H4 (cell line): ENCODE results near the gene CDH12. TPM values are rescaled to one million over a fixed set of nuclear protein-coding genes. Genes with fewer than 3 reads are reported as not detected.
"Not testable (repeated sequence)": the region's sequence is repeated elsewhere in the genome, so short reads cannot be mapped to it uniquely, and the experiment has no call there.

Source experiments
- DNase-seq: peaks from one replicate; pipeline ENCODE4 v3.0.0-alpha.2; 2015; ENCODE audit warnings: low spot score
- total RNA-seq: library from RNA; depleted of rRNA; stranded (reverse); fragments of >200 nt; shearing (Covaris generic); gene quantifications from 2 replicates; pipeline ENCODE4 v1.2.3, GENCODE V29; 2014

The CDH12 gene
- total RNA-seq, 1 experiment from 2014 or later = 49.2 TPM

DNA sequence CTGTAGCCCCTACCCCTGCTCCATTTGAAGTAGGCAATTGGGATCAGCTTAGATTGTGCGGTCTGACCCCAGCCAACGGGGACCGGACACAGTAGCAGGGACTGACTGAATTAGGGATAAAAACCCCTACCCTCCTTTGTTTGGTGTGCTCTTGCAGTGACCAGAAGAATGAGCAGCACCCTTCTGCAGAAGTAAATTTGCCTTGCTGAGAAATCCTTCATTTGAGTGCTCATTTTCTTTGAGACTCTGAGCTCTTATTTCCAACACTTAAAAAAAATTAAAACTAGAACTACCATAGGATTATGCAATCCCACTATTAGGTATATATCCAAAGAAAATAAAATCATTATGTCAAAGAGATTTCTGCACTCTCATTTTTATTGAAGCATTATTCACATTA is 560.0 kb downstream of the CDH12 start:
- DNase-seq = no peak

DNA sequence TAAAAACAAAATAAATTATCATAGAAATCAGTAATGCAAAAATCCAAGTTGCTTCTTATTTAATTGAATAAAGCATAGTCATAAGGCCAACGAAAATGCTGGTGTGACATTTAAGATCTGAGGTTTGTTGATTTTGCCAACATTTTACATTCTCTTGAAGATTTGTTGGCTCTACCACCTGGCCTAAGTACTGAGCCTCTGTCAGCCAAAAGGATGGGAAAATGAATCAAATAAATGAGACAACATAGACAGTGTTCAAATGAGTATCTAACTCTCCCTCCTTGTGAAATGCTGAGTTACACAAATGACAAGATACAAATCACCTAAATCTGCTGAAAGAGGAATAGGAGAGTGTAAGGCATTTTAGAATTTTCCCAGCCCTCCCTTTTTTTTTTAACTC is 575.0 kb downstream of the CDH12 start:
- no peak for DNase-seq

DNA sequence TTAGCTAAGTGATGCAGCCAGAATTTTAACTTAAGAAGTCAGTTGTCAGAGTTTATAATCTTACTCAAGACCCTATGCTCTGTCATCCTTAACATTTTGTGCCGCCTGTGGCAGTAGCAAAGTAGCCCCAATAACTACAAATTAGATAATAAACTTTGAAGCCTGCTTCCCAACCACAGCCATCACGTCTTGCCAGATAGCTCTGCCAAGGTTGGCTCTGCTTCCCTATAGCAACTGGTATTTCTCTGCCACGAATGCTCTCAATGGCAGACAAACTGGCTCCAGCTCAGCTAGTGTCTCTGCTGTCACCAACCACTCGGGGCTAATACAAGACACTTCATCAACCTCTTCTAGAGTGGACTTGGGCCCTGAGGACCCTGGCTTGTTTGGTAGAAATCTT is 576.1 kb downstream of the CDH12 start:
- no peak for DNase-seq

DNA sequence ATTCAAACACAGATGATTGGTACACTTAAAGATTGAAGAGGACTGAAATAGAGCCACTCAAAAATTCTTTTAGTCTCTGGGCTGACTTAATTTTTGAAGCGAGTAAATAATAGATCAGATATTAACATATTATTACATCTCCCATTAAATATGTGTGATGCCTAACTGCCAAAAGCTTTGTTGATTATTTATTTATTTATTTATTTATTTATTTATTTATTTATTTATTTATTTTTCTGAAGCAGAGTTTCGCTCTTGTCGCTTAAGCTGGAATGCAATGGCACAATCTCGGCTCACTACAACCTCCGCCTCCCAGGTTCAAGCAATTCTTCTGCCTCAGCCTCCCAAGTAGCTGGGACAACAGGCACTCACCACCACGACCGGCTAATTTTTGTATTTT is 587.3 kb downstream of the CDH12 start:
- DNase-seq = not testable (repeated sequence)

GRCh38 chr5:22258139-22258538 is 595.0 kb downstream of the CDH12 start:
- DNase-seq = no peak

DNA sequence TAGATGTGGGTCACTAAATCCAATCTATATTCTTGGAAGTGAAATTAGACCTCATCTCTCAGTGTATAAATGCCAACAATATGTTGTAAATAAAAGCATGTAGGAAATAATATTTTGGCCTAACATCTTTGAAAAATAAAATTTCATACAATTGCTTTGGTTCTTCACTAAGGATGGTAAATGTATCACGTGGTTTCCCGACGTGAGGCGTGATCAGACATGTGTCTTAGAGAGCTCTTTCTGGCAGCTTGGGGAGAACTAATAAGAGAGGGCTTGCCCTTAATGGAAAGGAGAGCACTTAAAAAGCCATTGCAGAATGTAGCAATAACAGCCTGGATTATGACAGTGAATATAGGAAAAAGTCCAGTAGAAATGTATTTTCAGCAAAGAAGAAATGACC is 602.6 kb downstream of the CDH12 start:
- no peak for DNase-seq

DNA sequence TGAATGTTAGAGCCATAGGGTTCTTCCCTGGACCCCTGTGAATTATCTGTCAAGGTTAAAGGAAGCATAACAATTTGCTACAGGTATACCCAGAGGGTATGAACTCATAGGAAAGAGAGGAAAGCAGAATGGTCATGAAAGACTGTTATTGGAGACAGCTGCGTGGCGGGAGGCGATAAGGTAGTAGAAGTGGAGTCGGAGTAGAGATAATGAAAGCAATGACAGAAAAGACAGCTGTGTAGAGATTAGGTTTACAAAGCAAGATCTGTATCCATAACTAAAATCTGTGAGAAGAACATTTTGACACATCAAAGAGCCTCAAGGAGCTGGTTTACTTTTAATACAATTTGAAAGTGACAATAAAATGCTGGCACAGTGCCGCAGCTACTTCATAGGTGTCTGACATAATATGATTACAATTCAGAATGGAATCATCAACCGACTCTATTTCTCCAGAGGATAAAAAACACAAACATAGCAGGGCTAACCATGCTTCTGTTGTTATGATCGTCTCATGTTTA is 603.9 kb downstream of the CDH12 start:
- no peak for DNase-seq

DNA sequence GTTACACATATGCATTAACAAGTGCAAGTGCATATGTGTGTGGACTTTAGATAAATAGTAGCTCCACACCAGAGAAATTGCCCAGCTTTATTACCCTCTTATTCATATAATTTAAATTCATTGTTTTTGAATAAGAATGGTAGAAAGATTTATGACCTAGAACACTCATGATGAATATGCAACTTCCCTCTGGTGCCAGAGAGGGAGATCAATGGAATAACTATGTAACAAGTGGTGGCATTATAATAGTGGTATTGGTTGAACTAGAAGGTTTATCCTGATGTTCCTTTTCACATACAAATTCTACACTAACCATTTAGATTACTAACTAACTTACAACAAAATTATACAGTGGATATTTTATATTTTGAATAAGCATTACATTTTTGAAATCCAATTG is 607.4 kb downstream of the CDH12 start:
- DNase-seq = no peak

DNA sequence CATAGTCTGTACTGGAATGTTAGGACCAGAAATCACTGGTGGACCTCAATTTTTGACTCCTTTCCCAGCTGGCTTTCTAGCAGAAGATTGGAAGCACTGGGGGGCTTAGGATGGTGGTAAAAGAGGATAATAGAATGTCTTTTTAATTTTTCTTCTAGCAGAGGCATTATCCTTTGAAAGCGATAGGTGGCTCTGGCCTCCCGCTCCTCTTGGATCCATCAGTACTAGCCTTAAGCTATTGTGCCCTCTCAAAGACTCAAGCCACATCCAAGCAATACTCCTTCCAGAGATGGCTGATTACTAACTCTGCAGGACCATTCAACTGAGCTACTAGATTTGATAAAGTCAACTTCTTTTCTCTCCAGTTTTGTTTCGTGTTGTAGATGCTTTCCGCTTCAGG is 610.6 kb downstream of the CDH12 start:
- DNase-seq = peak; percentile 16

- no peak for DNase-seq
These were observed 615.1 kb downstream of the CDH12 start for GRCh38 chr5:22238047-22238446.

- DNase-seq = no peak
These were observed 626.7 kb downstream of the CDH12 start for GRCh38 chr5:22226423-22226822.

GRCh38 chr5:22223079-22223478 is 630.1 kb downstream of the CDH12 start:
- no peak for DNase-seq

DNA sequence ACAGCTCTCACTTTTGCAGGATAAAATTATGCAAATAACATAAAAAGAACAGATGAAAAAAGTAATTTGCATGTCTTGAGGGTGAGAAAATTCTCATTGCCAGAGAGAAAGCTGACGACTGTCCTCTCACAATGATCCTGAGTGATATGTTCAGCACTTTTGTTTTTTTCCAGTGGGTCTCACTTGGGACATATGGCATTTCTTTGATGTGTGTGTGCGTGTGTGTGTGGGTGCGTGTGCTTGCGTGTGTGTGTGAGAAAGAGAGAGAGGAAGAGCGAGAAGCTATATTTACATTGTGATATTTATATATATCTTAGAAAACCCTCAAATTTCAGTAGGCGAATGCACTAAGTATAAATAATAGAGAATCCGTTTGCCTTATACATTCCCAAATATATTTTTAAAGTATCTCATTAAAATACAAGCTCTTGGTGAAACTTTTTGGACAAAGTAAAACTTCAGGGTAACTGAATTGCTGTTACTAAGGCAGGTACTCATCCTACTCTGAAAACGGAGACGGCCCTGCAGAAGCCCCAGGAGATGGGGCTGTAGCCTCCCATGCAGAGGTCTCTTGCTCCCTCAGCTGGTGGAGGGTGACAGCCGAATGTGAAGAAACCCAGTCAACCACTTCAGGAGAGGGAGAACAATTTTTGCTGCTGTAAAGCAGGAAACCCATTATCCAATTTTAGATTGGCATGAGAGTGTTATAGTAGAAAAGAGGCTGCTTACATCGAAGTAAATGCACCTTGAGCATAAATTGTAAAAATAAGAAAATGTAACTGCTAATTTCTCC is 639.2 kb downstream of the CDH12 start:
- DNase-seq = peak; percentile 14

- not testable (repeated sequence) for DNase-seq
These were observed 640.7 kb downstream of the CDH12 start for GRCh38 chr5:22212254-22212991.

DNA sequence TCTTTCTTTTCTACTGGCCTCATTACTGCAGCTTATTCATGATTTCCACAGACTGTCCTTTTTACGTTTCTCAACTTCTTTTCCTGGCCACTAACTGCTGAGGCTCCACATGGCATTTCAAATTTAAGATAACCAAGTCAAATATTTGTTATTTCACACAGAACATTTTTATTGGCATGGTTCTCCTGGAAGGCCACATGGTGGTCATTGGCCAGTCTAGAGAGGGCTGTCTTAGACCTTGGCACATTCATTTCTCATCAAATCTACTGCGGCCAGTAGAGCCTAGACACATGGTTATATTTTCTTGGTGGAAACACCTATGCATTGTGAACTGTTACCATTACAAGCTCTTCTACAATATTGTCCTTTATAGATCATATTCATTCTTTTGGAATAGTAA is 644.7 kb downstream of the CDH12 start:
- DNase-seq = not testable (repeated sequence)

GRCh38 chr5:22188651-22189050 is 664.5 kb downstream of the CDH12 start:
- DNase-seq = not testable (repeated sequence)

- not testable (repeated sequence) for DNase-seq
These were observed 665.4 kb downstream of the CDH12 start for GRCh38 chr5:22187632-22188228.

- not testable (repeated sequence) for DNase-seq
These were observed 683.9 kb downstream of the CDH12 start for GRCh38 chr5:22169226-22169625.

DNA sequence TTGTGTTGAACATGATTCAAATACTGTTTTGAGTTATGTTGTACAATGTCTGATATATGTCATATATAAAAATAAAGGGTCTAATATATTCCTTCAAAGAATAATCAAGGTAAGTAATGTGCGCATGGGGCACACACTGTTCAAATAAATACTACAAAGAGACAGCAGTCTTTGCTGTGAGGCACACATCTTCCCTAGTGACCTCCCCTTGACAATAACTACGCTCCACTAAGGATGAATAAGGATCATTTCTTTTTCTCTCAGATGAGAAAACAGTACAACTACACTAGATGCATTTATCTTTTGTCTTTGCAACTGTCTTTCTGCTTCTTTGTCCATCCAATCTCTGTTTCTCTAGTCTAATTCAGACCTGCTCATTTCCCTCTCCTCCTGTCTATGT is 684.4 kb downstream of the CDH12 start:
- DNase-seq = not testable (repeated sequence)

DNA sequence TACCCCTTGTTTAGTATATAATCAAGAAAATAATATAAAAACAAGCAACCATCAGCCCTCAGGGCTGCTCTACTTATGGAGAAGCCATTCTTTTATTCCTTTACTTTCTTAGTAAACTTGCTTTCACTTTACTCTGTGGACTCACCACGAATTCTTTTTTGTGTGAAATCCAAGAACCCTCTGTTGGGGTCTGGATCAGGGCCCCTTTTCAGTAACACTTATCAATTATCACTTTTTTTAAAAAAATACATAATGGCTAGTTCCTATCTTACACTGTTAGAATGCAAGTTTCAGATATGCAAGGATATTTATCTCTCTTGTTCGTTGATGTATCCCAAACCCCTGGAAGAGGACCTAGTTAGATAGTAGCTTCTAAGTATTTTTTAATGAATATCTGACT is 687.2 kb downstream of the CDH12 start:
- not testable (repeated sequence) for DNase-seq

DNA sequence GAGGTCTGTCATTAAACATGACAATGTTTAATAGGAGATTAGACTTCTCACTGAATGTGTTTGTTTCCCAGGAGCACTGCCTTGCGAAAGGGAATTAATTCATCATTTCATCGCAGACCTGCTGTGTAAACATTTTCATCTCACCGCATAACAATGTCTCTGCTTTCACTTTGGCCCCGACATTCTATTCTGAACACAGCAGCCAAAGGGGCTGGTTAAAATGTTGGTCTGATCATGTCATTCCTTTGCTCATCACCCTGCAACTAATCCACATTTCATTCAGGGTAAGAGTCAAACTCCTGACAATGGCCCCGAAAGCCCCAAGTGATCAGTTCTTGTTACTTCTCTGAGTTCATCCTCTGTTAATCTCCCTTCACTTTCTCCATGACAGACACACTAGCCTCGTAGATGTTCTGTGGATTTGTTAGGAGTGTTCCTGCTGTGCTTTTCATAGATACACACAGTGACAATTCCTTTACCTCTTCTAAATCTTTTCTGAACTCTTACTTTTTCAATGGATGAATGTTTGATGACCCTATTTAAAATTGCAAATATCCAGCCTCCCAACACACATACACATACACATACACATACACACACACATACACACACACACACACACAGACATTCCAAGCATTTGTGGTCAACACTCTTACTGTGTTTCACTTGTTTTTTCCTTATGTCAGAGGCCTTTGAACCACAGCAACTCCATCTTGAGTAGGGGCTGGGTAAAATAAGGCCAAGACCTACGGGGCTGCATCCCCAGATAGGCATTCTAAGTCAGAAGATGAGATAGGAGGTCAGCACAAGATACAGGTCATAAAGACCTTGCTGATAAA is 688.0 kb downstream of the CDH12 start:
- not testable (repeated sequence) for DNase-seq

GRCh38 chr5:22156953-22157352 is 696.2 kb downstream of the CDH12 start:
- not testable (repeated sequence) for DNase-seq
